ENCODE measurements around the gene PRR19.

DNA sequence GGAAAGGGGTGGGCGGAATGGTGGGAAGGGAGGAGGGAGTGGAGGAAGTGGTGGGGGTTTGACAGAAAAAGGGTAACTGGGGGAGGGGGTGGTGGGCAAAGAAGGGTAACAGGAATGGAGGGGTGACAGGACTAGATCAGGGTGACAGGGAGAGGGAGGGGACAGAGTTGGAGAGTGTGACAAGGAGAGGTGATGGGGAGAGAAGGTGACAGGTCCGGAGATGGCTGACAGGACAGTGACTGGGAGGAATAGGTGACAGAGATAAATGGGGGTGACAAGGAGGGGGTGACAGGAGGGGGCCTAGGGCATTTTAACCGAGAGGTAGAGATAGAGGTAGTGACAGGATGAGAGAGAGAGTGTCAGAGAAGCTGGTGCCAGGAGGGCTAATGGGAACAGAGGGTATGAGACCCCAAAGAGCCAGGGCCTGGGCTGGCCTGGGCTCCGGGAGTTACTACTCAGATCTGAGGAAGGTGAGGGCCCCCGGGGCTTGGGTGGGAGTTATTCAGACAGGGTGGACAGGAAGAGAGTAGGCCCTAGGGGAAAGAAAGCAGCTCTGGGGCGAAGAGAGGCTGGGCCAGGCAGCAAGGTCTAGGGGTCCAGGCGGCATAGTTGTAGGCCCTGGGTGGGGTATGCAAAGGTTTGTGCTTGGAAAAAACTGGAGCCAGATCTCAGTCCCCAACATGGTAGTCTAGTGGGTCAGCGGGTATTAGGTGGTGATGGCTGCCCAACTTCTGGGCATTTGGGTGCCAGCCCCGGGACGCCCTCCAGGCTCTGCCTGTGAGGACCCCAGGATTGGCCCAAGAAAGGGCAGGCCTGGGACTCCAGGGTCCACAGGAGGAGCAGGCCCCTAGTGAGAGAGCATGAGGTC is 32.2 kb upstream of the PRR19 start:
- TF ChIP-seq POLR2A (IDR thresholded peaks at IDR 0.05; ENCODE audit: low read depth, low read length) = peak; percentile 38; the same call in 1 of the 2 replicates
- no peak for TF ChIP-seq TAF1 (IDR thresholded peaks at IDR 0.05; ENCODE audit: borderline replicate concordance, low read depth, low read length)

Measured in GM12892 (cell line).